CD4-positive, alpha-beta T cell treated with Interferon alpha-2 for 1 hour (primary cell): ENCODE results near the gene CUL1.

ENCODE experiments used
- DNase-seq, 2 donors: peaks; one replicate each; pipeline ENCODE4 v3.0.0-alpha.2; 2020 to 2022

The CUL1 gene

DNA sequence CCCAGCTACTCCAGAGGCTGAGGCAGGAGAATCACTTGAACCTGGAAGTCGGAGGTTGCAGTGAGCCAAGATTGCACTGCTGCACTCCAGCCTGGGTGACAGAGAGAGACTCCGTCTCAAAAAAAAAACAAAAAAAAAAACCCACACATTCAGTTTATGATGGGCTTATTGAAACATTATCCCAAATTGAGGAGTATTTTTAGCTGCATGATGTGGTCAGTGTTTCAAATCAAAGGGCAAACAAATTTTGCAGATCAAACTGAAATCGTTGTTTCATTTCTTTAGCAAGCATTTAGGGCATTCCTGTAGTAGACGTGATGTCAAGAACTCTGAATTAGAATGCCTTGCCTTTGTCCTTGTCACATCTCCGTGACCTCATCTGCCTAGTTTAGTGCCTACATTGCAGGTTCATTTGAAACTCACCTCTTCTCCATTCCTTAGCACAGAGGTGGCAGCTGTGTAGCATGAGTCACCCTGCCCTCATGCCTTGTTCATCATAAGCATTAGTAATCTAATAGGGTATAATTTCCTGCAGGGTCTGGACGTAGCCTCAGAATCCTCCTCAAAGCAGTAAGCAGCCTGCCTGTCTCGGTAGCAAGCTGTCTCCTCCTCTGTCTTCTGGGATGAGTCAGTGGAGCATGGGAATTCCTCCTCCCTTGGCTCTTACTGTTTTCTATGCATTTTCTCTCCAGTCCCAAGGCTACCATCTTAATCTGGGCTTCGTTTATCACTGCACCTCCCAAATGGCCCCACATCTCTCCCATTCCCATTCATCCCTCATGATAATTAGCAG, 73.8 kb downstream of the CUL1 start:
- DNase-seq = no peak

DNA sequence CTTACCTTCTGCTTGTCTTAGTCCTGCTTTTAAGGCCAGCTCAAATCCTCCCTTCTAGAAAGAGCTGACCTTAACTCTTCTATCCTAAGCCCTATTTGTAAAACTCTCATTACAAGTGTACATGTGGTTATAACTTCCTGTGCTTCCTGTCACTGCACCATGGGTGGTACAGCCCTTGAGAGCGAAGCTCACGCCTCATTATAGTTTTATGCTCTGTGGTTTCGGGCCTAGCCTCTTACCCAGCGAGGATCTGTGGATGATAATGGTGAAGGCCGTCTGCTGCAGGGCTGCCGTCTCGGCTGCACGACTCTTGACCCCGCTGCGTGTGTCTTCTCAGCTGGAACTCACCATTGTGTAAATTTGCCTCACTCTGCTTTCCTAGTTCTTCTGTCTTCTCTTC, 74.6 kb downstream of the CUL1 start:
- peak; percentile 10 to 60 for DNase-seq

DNA sequence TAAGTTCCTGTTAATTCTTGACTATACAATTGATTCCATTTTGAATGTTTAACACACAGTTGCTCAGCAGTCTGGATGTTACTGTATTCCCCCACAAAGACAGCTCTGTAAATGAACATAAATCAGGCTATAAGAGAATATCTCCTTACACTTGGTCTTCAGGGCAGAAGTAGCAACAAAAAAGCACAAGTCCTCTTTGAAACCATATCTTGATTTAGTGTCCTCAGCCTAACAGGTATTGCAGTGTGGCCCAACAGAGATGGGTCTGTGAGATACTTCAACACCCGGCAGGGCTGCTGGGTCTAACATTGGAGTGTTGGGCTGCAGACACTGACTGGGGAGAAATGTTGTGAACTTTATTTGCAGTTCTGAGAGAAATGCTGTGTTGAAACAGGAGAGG, 75.8 kb downstream of the CUL1 start:
- no peak for DNase-seq

DNA sequence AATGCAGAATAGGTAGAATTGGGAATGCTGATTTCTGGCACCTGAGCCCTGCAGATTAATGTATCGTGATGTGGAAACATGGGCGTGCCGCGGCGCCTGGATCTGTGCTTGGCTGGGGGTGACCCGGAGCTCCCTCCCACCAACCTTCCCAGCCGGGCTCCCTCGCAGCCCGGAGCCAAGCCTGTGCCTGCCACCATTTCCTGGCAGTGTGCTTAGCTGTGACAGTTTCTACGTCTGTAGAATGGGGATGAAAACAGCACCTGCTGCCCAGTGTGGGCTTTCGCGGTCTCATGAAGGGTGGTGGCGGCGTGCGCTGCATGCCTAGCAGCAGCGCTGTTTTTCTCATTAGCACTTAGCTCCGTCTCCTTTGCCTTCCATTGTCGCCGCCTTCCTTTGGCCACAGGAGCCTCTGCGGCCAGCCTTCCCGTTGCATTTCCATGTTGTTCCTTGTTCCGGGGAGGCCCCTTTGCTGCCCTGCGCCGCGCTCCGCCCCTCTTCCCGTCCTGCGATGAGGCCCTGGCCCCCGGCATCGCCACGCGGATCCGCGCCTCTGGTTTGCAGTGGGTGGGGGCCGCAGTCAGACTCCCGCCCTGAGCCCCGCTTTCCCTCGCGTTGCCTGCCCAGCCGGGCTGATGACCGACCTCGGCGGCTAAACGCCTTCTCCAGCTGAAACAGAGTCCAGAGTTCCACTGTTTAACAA, 84.2 kb downstream of the CUL1 start:
- no peak for DNase-seq

DNA sequence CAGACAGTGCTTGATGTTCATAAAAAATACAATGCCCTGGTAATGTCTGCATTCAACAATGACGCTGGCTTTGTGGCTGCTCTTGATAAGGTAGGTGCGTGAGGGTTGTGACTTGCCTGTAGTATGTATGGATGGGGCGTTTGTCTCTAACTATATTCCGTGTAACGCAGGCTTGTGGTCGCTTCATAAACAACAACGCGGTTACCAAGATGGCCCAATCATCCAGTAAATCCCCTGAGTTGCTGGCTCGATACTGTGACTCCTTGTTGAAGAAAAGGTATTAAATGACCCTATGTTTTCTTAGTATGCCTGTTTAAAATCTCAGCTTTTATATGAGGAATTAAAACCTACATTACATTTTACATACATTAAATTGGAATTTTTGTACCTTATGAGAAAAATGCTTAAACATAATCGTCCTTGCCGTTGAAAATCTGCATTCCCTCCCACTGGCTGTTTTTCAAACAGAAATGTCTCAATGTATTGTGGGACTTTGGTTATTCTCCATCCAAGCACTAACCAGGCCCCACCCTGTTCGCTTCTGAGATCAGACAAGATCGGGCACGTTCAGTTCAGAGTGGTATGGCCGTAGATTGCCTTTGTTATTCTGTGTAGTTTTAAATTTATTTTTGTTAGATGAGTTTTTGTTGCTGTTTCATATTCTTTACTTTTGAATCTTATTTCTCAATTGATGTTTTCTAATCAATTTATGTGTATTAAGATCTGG, 85.3 kb downstream of the CUL1 start:
- DNase-seq = no peak

DNA sequence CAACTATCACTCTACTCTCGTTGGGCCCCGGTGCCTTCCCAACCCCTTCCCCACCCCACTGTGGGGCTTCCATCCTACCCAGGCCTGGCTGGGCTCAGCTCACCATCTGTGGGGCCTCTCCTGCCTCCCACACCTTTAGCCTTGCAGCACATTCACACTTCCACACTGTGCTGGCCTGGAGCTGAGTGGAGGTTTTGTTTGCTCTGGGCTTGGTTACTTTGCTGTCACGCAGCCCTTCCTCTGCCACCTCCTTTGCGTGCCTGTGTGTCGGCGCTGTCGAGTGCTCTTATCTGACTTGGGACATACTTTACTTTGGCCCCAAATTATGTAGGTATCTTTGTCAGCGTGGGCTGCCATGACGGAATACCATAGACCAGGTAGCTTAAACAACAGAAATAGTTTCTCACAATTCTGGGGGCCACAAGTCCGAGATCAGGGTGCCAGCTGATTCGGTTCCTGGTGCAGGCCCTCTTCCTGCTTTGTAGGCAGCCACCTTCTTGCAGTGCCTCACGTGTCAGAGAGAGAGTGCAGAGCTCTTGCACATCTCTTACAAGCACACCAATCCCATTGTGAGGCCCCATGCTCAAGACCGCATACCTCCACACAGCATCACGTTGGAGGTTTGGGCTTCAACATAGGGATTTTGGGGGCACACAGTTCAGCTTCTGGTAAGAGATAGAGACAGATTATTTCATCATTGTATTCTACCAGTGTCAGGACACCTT, 89.0 kb downstream of the CUL1 start:
- no peak for DNase-seq

DNA sequence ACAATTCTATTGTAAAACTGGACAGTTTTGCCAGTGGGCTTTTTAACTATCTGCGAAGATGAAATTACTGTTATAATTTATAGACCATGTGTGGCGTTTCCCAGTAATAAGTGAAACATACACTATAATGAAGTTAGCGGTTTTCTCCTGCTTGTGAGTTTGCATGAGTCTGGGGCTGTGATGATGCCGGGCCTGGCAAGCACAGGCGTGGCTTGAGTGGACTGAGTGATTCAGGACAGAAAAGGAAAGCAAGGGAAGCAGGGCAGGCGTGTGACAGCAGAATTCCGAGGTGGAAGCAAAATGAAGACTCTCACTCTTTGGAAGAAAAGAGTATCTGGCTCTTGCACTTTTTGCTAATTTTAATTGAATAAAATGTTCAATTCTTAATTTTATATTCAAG, 90.5 kb downstream of the CUL1 start:
- DNase-seq = no peak

DNA sequence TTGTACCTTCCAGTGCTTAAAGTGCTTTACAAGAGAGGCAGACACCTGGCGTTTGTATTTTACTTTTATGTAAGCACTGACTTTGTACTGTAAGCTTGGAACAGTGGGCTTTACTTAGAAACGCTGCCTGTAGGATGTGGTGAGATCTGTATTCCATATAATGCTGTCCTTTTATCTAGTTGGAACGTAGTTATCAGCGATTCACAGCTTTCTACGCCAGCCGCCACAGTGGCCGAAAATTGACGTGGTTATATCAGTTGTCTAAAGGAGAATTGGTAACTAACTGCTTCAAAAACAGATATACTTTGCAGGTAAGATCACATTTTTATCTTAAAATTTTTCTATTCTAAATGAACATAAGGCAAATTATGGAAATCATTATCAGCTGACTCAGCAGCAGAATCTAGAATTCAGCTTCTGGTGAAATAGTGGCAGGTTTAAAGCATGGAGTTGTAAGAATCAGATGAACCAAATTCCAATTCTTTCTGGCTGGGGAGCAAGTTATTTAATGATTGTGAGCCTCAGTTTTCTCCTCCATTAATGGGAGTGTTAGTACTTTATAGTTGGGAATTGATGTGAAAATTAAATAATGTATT, 91.5 kb downstream of the CUL1 start:
- no peak for DNase-seq

DNA sequence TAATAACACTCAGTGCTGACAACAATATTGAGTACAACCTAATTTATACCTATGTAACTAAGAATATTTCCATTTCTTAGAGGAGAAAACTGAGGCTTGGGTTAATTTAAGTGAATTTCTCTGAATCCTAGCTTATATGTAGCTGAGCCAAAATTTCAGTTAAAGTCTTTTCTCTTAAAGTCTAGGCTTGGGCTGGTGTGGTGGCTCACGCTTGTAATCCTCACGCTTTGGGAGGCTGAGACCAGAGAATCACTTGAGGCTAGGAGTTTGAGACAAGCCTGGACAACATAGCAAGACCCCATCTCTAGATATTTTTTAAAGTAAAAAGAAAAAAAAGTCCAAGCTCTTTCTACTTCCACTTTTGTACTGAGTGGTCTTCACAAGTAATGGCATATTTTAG, 92.1 kb downstream of the CUL1 start:
- no peak for DNase-seq

DNA sequence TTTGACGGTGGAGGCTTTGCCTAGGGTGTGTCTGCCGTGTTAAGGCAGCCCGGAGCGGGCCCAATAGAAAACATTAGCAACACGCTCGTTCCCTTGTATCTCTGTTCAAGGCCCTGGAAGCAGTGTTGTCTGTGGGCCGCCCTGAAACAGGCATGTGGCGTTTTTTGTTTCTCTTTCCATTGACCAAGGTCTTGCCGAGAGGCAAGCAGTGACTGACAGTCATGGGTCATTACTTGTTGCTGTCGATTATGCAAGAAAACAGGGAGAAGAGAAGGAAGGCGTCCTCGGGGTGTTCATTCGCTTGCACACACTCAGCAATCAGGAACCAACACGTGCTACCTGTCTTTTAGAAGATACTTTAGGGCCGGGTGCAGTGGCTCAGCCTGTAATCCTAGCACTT, 92.8 kb downstream of the CUL1 start:
- no peak for DNase-seq

DNA sequence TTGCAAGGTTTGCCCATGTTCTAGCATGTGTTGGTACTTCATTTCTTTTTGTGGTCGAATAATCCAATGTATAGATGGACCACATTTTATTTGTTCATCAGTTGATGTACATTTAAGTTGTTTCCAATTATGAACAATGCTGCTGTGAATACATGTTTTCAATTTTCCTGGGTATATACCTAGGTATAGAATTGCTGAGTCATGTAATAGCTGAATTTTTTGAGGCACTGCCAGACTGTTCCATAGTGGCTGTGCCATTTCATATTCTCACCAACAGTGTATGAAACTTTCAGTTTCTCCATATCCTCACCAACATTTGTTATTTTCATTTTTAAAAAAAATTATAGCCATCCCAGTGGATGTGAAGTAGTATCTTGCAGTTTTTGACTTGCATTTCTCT, 94.9 kb downstream of the CUL1 start:
- no peak for DNase-seq

DNA sequence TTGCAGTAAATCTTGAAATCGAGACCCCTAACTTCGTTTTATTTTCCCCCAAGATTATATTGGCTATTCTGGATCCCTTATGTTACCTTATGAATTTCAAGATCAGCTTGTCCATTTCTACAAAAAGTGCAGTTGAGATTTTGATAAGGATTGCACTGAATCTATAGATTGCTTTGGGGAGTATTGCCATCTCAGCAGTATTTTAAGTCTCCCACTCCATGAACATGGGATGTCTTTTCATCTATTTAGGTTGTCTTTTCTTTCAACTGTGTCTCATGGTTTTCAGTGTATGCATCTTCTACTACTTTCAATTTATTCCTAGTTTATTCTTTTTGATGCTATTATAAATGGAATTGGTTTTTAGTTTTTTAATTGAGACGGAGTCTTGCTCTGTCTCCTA, 95.8 kb downstream of the CUL1 start:
- DNase-seq = no peak

DNA sequence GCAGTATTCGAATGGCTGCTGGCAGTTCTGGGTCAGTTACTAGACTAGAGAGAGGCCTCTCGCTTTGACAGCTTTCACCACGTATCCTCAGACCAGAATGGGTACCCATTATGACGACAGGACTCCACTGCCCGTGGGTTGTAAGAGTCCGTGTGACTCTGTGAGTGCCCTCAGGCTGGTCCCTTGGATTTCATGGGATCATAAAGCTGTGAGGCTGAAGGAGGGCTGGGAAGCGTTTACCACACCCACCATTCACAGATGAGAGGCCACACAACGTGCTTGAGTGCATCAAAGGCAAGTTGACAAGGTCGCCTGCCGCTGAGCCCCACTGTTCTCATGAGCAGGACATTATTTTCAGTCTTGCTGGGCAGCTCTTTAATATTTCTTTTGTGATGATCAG, 98.1 kb downstream of the CUL1 start:
- DNase-seq = no peak

DNA sequence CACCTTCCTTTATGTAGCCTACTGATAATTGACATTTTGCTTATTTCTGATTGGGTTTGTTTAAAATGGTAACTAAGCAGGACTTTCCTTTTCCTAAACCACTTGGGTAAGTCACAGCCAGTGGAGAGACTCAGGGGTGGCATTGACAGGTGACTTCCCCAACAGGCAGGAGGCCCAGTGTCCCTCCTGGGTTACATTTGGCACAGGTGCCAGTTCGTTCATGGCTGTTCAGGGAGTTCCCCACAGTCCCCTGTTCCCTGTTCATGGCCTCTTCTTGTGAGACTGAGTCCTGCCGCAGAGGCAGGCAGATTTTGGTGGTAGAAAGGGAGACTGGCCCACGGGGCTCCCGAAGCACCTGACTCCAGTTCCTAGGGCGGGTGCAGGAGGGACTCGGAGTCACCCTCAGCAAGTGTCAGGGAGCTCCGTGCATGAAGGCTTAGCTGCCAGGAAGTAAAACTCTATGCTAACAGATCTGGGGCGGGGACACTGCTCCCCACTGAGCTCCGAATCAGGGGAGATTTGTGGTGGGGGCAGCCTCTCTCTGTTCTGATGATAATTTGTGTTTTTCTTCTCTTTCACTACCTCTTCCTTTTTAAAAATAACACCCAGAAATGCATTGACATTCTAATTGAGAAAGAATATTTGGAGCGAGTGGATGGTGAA, 101.3 kb downstream of the CUL1 start:
- no peak for DNase-seq

DNA sequence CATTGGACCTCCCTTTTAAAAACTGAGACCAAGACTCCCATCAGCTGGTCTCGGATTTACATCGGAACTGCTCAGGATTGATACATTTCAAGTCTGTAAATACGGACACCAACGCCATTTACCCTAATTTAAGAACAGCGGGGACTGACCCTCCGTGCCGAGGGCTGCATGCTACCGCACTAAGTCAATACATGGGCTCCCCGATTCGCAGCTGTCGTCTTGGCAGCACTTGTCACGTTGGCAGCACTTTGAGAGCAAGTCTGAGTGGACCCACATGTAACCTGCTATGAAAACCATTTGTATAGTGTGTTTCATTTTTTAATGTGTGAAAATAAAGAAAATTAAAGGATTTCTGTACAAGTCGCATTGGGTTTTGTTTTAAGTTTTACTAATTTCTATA, 102.0 kb downstream of the CUL1 start:
- no peak for DNase-seq

DNA sequence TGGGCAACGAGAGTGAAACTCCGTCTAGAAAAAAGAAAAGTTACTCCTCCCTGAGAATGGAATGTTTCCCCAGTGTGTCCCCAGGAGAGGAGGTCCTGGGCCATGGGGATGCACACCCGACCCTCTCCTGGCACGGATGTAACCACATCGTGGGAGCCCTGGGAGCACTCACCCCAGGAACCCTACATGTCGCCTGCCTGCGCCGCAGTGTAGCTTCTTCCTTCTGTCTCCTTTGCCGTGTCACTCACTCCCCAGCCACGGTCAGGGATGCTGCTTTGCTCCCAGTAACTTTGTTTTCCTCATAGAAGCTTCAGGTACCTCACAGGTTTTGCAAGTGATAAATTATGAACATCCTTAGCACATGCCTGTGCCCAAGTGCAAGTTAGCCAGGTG, 103.4 kb downstream of the CUL1 start:
- no peak for DNase-seq

DNA sequence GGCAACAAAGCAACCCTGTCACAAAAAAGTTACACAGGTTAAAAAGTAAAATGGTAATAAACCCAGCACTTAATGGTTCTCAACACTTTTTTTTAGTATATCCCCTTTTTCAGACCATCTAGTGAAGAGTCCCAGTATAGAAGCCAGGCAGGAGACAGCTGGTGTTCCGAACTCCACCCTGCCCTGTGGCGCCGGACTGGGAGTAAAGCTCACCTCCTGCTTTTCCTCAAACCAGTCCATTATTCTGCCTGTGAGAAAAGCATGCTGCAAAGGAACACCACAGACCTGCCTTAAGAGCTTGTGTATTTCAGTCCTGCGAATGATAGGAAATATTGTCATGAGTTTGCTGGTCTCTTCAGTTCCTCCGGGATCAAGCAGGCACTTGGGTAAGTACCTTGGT, 104.4 kb downstream of the CUL1 start:
- no peak for DNase-seq

DNA sequence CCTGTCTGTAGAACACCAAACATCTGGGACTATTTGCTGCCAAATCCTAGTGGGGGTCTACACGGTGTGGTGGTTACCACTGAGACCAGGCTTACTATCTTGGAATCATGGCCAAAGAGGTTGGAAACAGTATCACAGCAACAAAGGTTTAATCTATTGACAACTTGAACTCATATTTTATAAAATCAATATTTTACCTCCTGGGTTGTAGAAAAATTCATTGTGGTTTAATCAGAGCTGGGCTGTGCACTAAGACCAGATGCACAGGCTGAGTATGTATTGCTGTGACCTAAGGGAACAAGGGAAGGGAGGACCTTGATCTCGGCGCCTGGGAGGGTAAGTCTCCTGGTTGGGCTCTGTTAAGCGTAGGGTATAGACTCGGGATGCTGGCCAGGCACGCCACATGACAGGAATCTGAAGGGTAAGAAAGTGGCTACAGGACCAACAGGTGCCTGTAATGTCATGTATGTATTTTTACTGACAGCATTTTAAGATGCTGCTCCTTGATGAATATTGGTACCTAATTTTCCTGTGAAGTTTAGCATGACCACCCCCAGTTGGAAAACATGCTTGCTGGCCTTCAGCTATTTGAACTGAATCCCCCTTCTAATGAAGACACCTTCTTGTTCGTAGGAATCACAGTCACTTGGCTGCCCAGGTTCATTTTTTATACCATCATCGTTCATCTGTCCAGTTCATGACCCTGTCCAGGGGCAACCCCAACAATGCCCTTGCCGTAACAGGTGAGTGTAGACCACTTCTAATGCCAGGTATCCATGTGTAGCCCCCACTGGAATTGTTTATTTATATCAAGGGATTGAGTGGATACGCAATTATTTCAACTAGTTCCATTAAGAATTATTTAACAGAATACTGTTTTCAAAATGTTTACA, 105.9 kb downstream of the CUL1 start:
- DNase-seq = no peak

DNA sequence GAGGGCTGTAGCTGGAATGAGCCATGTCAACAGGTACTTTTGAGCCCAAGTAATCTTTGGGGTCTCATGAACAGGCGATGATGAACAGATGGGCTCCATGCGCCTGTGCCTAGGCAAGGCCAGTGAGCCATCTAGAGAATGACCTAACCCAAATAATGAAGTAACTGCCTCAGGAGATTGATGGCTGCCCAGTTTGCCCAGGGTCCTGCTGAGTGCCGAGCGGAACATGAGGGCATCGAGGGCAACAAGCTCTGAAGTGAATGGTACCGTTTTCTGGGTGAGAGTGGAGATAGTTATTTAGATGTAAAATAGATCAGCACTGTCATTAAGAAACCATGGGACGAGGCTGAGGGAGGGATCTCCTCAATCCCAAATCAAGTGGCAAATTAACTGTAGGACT, 107.5 kb downstream of the CUL1 start:
- DNase-seq = no peak

DNA sequence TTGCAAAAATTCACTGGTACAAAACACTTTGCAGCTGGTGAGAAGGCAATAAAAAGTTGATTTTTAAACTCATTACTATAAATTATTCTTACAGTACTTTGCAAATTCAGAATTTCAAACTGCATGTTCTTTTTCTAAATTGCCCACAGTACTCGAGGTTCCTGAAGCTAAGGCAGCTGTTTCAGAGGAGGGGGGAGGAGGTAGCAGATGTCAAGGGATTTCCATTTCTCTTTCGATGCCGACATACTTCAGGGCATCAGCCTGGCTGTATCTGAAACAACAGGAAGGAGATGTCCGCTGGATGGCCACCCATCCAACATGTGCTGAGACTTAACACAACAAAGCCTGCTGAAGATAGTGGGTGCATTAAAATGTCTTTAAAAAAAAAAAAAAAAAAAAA, 108.7 kb downstream of the CUL1 start:
- DNase-seq = no peak

DNA sequence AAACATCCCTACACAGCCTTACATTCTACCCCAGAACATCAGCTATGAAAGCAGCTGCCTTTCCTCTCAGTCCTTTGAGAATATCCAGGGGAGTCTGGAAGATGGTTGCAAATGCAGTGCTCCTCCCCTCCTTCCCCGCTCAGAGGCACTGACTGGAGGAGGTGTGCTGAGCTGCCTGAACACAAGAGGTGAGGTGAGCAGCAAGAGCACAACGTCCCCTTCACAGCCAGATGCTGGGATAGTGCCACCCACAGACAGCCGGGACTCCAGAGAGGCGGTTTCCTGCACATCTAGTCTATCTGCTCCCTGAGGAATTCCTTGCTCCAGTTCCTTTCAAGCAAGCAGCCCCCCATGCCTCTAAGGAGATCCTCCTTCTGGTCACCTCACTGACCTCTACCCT, 111.2 kb downstream of the CUL1 start:
- DNase-seq = no peak
